Bronchial epithelial cell (primary cell): ENCODE data around the gene DCLK3. TPM values are rescaled to one million over a fixed set of nuclear protein-coding genes. Genes with fewer than 3 reads are reported as not detected.

Source experiments
- DNase-seq: peaks from one replicate; pipeline ENCODE4 v3.0.0-alpha.2; 2010; ENCODE audit warnings: low read depth
- FAIRE-seq: peaks from 2 replicates; lab custom pipeline; 2011; peaks lifted over from hg19 to GRCh38; lab: Jason Lieb, UNC
- H3K27me3 ChIP-seq: 2 replicates; pipeline ENCODE4 v1.5.1; 2011; ENCODE audit warnings: low read length; ENCODE audit not compliant: control insufficient read depth, insufficient read depth
- H3K36me3 ChIP-seq: 2 replicates; pipeline ENCODE4 v1.5.1; 2011; ENCODE audit warnings: low read length; ENCODE audit not compliant: control insufficient read depth, insufficient read depth
- H3K4me3 ChIP-seq: 2 replicates; pipeline ENCODE4 v1.5.1; 2011; ENCODE audit warnings: mild to moderate bottlenecking, low read depth, low read length, control low read depth
- total RNA-seq: library from RNA; depleted of rRNA; stranded (reverse); fragments of >200 nt; gene quantifications from 2 replicates; pipeline ENCODE4 v1.2.1, GENCODE V29; 2014
- TF ChIP-seq, protein P1 (sequence below): IDR thresholded peaks from 2 replicates; pipeline ENCODE4 v1.5.1; 2011; ENCODE audit warnings: mild to moderate bottlenecking, moderate library complexity, low read length, control low read depth, inconsistent platforms; ENCODE audit not compliant: insufficient read depth, severe bottlenecking

The DCLK3 gene
- total RNA-seq, 1 donor from 2014 or later, result not detected

DNA sequence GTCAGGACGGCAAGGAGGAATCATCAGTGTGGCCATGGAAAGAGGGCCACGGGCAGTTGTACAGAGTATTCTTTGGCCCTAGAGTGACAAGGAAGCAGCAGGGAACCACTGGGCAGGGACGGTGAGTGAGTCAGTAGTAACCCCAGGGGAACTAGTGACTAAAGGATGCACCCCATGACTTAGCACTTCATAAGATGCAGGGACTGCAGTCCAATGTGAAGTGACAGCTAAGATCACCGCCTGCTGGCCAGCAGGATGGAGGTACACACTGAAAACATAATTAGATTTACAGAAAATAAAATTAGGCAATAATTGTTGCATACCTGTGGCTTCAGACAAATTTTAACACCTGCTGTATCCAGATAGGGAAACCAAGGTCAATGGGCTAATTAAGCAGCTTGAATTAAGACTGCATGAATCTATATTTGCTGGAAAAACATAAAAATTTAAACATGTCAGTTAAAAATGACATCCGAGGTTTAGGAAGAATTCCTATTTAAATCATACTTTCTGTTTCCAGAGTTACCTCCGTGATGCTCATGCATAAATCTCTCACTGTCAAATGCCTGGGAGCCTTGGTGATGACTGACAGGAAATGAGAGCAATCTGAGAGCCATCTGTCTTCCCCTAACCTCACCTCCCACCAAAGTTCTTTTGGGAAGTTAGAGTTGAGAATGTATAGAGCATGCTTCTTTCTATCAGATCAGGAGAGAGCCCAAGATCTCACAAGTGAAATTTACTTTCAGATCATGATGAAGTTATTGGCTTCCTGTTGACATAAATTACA, 56.5 kb downstream of the DCLK3 start:
- Histone ChIP-seq H3K4me3 (no peak overlapping the region), H3K36me3 (no peaks in the 10 kb centered on the region), H3K27me3 (no peaks in the 10 kb centered on the region)
- DNase-seq, result peak; percentile 80
- no peak for FAIRE-seq
- TF ChIP-seq, protein P1, sequence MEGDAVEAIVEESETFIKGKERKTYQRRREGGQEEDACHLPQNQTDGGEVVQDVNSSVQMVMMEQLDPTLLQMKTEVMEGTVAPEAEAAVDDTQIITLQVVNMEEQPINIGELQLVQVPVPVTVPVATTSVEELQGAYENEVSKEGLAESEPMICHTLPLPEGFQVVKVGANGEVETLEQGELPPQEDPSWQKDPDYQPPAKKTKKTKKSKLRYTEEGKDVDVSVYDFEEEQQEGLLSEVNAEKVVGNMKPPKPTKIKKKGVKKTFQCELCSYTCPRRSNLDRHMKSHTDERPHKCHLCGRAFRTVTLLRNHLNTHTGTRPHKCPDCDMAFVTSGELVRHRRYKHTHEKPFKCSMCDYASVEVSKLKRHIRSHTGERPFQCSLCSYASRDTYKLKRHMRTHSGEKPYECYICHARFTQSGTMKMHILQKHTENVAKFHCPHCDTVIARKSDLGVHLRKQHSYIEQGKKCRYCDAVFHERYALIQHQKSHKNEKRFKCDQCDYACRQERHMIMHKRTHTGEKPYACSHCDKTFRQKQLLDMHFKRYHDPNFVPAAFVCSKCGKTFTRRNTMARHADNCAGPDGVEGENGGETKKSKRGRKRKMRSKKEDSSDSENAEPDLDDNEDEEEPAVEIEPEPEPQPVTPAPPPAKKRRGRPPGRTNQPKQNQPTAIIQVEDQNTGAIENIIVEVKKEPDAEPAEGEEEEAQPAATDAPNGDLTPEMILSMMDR, result peak; percentile 45

DNA sequence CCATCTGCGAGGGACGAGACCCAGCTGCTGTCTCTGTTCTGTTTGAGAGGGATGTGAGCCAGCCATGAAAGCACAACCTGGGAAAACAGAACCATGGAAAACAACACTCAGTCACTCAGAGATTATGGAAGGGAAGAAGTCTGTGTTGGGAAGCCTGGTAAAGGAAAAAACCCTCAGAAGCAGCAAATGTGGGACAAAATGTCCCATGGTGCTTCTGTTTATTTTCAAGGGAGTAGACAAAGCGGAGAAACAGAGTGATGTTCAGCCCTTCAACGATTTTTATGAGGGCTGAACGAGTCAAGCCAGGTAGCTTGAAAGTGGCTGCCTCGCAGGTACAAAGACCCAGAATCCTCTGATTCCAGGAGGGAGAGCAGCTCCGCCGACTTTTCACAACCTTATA, 59.3 kb downstream of the DCLK3 start:
- Histone ChIP-seq H3K36me3 (no peaks in the 10 kb centered on the region), H3K27me3 (no peaks in the 10 kb centered on the region), H3K4me3 (no peak overlapping the region)
- TF ChIP-seq, protein P1, result no peak
- FAIRE-seq (no peak), DNase-seq (no peak)

DNA sequence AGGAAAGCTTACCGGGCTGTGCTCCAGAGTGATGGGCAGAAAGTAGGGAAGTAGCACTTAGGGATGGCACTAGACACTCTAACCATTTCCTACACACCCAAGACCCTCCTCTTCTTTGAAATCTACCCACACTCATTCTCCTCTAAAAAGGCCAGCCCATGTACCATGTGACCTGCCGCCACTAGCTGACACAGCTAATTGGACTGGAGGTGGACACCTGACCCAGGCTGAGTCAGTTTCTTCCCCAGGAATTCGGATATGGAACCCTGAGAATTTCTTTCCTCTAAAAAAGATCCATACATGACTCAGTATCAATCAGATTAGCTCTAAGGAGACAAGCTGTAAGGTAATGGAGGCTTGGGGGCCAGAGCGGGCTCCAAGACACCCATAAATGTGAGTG, 60.1 kb downstream of the DCLK3 start:
- DNase-seq (no peak), FAIRE-seq (no peak)
- TF ChIP-seq, protein P1, result no peak

DNA sequence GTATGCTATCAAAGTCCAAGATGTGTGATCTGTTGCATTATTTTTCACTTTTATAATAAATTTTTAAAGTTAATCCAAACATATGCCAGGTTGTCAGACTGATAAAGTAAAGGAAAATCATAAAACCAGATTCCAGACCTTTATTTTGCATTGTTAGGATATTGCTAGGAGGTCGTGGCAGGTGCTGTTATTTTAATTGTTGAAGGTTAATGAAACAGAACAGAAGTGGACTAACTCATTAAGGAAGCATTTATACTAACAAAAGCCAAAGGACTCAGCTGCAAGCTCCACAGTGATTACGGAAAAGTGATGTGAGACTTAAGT, 63.1 kb downstream of the DCLK3 start:
- H3K36me3 ChIP-seq, result no peaks in the 10 kb centered on the region
- H3K27me3 ChIP-seq, result no peaks in the 10 kb centered on the region
- H3K4me3 ChIP-seq, result no peak overlapping the region
- no peak for DNase-seq
- no peak for FAIRE-seq
- TF ChIP-seq, protein P1, result no peak

More for the DNA sequence above, 60.1 kb downstream of the DCLK3 start:
- Histone ChIP-seq H3K36me3 (no peaks in the 10 kb centered on the region), H3K4me3 (no peak overlapping the region), H3K27me3 (no peaks in the 10 kb centered on the region)

DNA sequence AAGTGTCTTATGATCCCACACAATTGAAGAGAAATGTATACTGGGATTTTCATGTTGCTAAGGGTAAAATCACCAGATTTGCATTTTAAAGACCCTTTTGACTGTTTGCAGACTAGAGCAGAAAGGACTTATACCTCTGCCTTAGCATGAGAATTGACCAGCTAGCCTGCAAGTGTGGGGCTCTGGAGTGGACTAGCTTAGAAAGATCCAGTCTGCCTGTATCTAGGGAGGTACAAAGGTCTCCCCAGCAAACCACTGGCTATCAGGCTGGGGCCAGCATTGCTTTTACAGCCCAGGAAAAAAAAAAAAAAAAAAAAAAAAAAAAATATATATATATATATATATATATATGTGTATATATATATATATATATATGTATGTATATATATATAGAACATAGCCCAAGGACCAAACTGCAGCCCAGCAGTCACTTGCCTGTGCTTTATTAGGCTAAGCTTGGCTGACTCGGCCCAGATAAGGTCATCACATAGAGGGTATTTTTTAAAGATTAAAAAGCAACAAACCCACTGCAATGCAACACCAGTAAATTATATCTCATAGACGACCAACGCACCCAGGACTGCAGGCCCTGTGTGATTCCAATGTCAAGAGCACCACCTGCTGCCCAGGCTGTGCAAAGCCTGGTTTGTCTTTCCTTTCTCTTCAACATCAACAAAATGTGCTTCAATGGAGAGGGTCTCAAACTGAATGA, 63.7 kb downstream of the DCLK3 start:
- Histone ChIP-seq H3K27me3 (no peaks in the 10 kb centered on the region), H3K36me3 (no peaks in the 10 kb centered on the region), H3K4me3 (no peak overlapping the region)
- no peak for FAIRE-seq
- DNase-seq, result peak; percentile 63
- TF ChIP-seq, protein P1, result peak; percentile 89
